Activated CD8-positive, alpha-beta T cell treated with anti-CD3 and anti-CD28 coated beads for 36 hours (primary cell): ENCODE results near the gene TMA7. TPM values are rescaled to one million over a fixed set of nuclear protein-coding genes. Genes with fewer than 3 reads are reported as not detected.

Experiments
- ATAC-seq: fragments of 200-7000 bp; cut with Tn5 transposase; one replicate; pipeline ENCODE4 v1.10.0; 2021; ENCODE audit warnings: mild to moderate bottlenecking, moderate library complexity
- CTCF ChIA-PET: fragments of 350-600 bp; sonication (Branson Sonifier 250); formaldehyde crosslinking; loops from one replicate; lab custom pipeline; 2021; ENCODE audit warnings: antibody characterized with exemption; lab: Charles Lee
- POLR2A ChIA-PET: fragments of 350-600 bp; sonication (Branson Sonifier 250); formaldehyde crosslinking; loops from one replicate; lab custom pipeline; 2021; ENCODE audit warnings: antibody characterized with exemption; lab: Charles Lee
- DNase-seq: peaks from one replicate; pipeline ENCODE4 v3.0.0-alpha.2; 2020
- H3K27ac Mint-ChIP-seq: one replicate; pipeline ENCODE4 v1.8.0; 2021; ENCODE audit warnings: mild to moderate bottlenecking, mixed read lengths
- H3K27me3 Mint-ChIP-seq: one replicate; pipeline ENCODE4 v1.8.0; 2021; ENCODE audit warnings: mixed read lengths
- H3K36me3 Mint-ChIP-seq: one replicate; pipeline ENCODE4 v1.8.0; 2021; ENCODE audit warnings: low read depth, mixed read lengths
- H3K4me1 Mint-ChIP-seq: one replicate; pipeline ENCODE4 v1.8.0; 2021; ENCODE audit warnings: low read depth, mixed read lengths
- H3K4me3 Mint-ChIP-seq: one replicate; pipeline ENCODE4 v1.8.0; 2021; ENCODE audit warnings: mild to moderate bottlenecking, moderate library complexity, mixed read lengths
- H3K9me3 Mint-ChIP-seq: one replicate; pipeline ENCODE4 v1.8.0; 2021; ENCODE audit warnings: mixed read lengths
- intact Hi-C: fragments of 100-400 bp; cut with micrococcal nuclease; formaldehyde crosslinking; loops from one replicate; pipeline ENCODE4 v1.10.0; 2022
- total RNA-seq, 2 experiments: library from RNA; stranded (reverse); gene quantifications; one replicate each; pipeline ENCODE4 v1.2.3, GENCODE V29; 2021
- TF ChIP-seq, protein P1 (sequence below): fragments of 200-600 bp; IDR thresholded peaks from one replicate; pipeline ENCODE4 v1.8.0; 2022; ENCODE audit warnings: antibody characterized with exemption, mild to moderate bottlenecking

Gene TMA7
- total RNA-seq, 2 experiments from 2014 or later, result 312 to 334 TPM

DNA sequence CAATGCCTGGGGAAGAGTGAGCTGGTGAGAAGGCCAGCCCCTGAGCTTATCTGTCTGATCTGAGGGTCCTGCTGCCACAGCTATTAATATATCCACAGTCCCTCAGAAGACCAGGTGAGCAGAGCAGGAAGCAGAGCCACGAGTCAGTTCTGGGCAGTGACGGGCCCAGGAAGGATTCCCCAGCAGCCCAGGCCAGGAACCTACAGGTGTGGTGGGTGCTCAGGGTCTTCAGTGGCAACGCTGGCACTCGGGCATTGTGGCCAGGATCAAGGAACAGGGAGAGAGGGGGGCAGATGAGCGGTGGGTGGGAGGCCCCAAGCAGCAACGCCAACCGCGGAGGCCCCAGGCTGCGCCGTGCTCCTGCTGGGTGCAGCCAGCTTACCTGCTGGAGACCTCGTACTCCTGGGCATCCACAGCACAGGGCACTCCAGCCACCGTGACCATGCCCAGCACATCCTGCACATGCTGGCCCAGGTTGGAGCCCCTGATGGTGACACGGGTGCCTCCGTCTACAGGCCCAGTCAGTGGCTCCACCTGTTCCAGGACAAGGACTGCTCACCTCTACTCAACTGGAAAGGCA lies 22.4 kb upstream of the TMA7 start:
- ATAC-seq (no peak), DNase-seq (no peak)
- Mint-ChIP-seq H3K4me1 (no peaks in the 10 kb centered on the region), H3K36me3 (no peaks in the 10 kb centered on the region), H3K9me3 (no peaks in the 10 kb centered on the region), H3K27me3 (no peaks in the 10 kb centered on the region), H3K4me3 (no peak overlapping the region), H3K27ac (no peak overlapping the region)
- ChIA-PET POLR2A (interaction anchor here (0.6 kb wide), 1 partner anchor 140 kb away, joined by 3 read pairs; no protein-coding TSS in a partner anchor), CTCF (interaction anchor here (4.4 kb wide), 1 partner anchor 19 kb away, joined by 27 read pairs; no protein-coding TSS in a partner anchor)
- intact Hi-C loops, result no loop called here
- TF ChIP-seq, protein P1, sequence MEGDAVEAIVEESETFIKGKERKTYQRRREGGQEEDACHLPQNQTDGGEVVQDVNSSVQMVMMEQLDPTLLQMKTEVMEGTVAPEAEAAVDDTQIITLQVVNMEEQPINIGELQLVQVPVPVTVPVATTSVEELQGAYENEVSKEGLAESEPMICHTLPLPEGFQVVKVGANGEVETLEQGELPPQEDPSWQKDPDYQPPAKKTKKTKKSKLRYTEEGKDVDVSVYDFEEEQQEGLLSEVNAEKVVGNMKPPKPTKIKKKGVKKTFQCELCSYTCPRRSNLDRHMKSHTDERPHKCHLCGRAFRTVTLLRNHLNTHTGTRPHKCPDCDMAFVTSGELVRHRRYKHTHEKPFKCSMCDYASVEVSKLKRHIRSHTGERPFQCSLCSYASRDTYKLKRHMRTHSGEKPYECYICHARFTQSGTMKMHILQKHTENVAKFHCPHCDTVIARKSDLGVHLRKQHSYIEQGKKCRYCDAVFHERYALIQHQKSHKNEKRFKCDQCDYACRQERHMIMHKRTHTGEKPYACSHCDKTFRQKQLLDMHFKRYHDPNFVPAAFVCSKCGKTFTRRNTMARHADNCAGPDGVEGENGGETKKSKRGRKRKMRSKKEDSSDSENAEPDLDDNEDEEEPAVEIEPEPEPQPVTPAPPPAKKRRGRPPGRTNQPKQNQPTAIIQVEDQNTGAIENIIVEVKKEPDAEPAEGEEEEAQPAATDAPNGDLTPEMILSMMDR, result no peak

DNA sequence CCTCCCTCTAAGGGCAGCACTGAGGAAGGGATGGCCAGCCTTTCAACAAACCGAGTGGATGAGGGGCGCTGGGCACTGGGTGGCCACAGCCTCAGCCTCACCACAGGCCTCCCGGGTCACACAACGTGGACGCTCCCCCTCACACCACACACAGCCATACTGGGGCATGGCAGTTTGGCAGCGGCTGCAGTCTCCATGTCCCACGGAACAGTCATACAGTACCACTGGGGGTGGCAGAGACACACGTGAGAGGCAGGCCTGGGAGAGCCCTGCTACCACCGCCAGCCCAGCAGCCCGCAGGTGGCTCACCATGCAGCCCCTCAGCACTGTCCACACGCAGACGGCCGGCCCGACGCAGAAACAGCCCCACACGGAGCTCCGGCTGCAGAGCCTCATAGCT lies 21.9 kb upstream of the TMA7 start:
- TF ChIP-seq, protein P1, result no peak
- Mint-ChIP-seq H3K36me3 (no peaks in the 10 kb centered on the region), H3K27me3 (no peaks in the 10 kb centered on the region), H3K27ac (no peak overlapping the region), H3K4me3 (no peak overlapping the region), H3K9me3 (no peaks in the 10 kb centered on the region), H3K4me1 (no peaks in the 10 kb centered on the region)
- no peak for ATAC-seq
- intact Hi-C loops, result no loop called here
- DNase-seq, result no peak
- ChIA-PET POLR2A (interaction anchor here (0.6 kb wide), 1 partner anchor 139 kb away, joined by 3 read pairs; no protein-coding TSS in a partner anchor), CTCF (interaction anchor here (1.7 to 4.4 kb wide), 2 partner anchors 18 kb away, joined by 6 to 27 read pairs; no protein-coding TSS in a partner anchor)

DNA sequence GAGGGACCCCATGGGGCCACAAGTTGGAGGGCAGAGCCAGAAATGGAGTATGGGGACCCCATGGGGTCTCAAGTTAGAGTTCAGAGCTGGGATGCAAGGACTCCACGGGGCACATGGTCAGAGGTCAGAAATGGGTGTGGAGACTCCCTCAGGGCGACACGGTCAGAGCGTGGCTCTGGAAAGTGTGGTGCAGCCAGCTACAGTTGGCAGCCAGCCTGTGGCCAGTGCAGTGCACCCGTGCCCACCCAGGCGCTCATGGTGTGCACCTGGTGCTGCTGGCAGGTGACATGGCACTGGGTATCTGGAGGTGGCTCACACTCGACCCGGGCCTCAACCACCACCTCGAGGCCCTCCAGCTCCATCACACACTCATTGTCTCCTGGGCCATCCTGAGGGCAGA lies 21.4 kb upstream of the TMA7 start:
- TF ChIP-seq, protein P1, result no peak
- no peak for ATAC-seq
- intact Hi-C loops, result no loop called here
- no peaks in the 10 kb centered on the region for H3K36me3 Mint-ChIP-seq
- H3K9me3 Mint-ChIP-seq, result no peaks in the 10 kb centered on the region
- CTCF ChIA-PET, result interaction anchor here (0.5 to 4.4 kb wide), 3 partner anchors 18 to 197 kb away, joined by 3 to 27 read pairs (median 6); no protein-coding TSS in a partner anchor
- no peaks in the 10 kb centered on the region for H3K4me1 Mint-ChIP-seq
- H3K4me3 Mint-ChIP-seq, result no peak overlapping the region
- no peaks in the 10 kb centered on the region for H3K27me3 Mint-ChIP-seq
- POLR2A ChIA-PET, result interaction anchor here (0.7 kb wide), 1 partner anchor 17 kb away, joined by 4 read pairs; no protein-coding TSS in a partner anchor
- H3K27ac Mint-ChIP-seq, result no peak overlapping the region
- no peak for DNase-seq

DNA sequence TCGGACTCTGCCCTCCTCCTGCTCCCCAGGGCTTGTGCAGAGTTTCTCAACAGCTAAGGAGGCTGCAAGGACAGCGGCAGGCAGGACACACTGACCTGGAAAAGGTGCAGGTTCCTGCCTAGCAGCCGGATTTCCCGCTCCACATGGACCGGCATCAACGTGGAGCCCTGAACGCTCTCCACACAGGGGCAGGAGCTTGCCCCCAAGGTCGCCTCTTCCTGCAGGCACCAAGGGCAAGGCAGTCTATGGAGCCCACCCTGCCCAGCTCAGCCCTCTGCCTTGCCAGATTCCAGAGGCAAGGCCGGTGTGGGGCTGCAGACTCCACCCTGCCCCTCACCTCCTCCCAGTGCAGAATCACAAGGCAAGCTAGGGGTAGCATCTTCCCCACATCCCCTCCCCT lies 20.9 kb upstream of the TMA7 start:
- H3K9me3 Mint-ChIP-seq, result no peaks in the 10 kb centered on the region
- TF ChIP-seq, protein P1, result no peak
- H3K27me3 Mint-ChIP-seq, result no peaks in the 10 kb centered on the region
- CTCF ChIA-PET, result interaction anchor here (0.5 to 4.4 kb wide), 4 partner anchors 17 to 197 kb away, joined by 3 to 27 read pairs (median 4); no protein-coding TSS in a partner anchor
- DNase-seq (no peak), ATAC-seq (no peak)
- no peaks in the 10 kb centered on the region for H3K4me1 Mint-ChIP-seq
- no peak overlapping the region for H3K4me3 Mint-ChIP-seq
- POLR2A ChIA-PET, result interaction anchor here (0.6 to 0.7 kb wide), 2 partner anchors 17 to 73 kb away, joined by 3 to 4 read pairs; no protein-coding TSS in a partner anchor
- no peaks in the 10 kb centered on the region for H3K36me3 Mint-ChIP-seq
- intact Hi-C loops, result no loop called here
- H3K27ac Mint-ChIP-seq, result no peak overlapping the region

DNA sequence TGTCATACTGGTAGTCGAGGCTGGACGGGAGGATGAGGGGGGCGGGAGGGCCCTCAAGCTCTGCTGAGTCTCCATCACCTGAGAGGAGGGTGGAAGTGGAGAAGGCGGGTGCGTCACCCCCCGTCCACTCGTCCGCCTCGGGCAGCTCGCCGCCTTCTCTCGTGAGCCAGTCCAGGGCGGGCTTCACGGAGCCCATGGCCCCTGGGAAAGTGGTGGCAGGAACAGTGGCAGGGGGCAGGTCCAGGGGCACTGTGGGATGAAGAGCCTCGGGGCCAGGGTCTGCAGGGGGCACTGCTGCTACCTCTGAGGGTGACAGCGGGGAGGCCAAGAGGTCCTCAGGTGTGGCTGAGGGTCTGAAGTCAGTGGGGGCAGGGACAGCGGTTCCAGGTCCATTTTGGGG lies 20.5 kb upstream of the TMA7 start:
- no peak overlapping the region for H3K4me3 Mint-ChIP-seq
- DNase-seq (no peak), ATAC-seq (no peak)
- H3K9me3 Mint-ChIP-seq, result no peaks in the 10 kb centered on the region
- CTCF ChIA-PET, result interaction anchor here (0.6 to 4.4 kb wide), 3 partner anchors 17 to 38 kb away, joined by 3 to 27 read pairs (median 6); no protein-coding TSS in a partner anchor
- no peaks in the 10 kb centered on the region for H3K4me1 Mint-ChIP-seq
- TF ChIP-seq, protein P1, result no peak
- no peaks in the 10 kb centered on the region for H3K36me3 Mint-ChIP-seq
- no peak overlapping the region for H3K27ac Mint-ChIP-seq
- POLR2A ChIA-PET, result interaction anchor here (0.6 kb wide), 1 partner anchor 73 kb away, joined by 3 read pairs; no protein-coding TSS in a partner anchor
- H3K27me3 Mint-ChIP-seq, result no peaks in the 10 kb centered on the region
- intact Hi-C loops, result no loop called here
